Naive thymus-derived CD4-positive, alpha-beta T cell (primary cell): ENCODE measurements around the gene DUOXA1. TPM values are rescaled to one million over a fixed set of nuclear protein-coding genes. Genes with fewer than 3 reads are reported as not detected.
"Not testable (repeated sequence)": the region's sequence is repeated elsewhere in the genome, so short reads cannot be mapped to it uniquely, and the experiment has no call there.

ENCODE experiments used
- ATAC-seq: fragments of 150-1000 bp; cut with Tn5 transposase; 2 replicates; pipeline ENCODE4 v1.10.0; 2021; ENCODE audit warnings: mild to moderate bottlenecking, moderate library complexity
- CTCF ChIA-PET: fragments of 350-600 bp; sonication (Branson Sonifier 250); formaldehyde crosslinking; loops from one replicate; lab custom pipeline; 2021; ENCODE audit warnings: antibody characterized with exemption; lab: Charles Lee
- POLR2A ChIA-PET: fragments of 350-600 bp; sonication (Branson Sonifier 250); formaldehyde crosslinking; loops from one replicate; lab custom pipeline; 2021; ENCODE audit warnings: antibody characterized with exemption, inconsistent platforms; lab: Charles Lee
- DNase-seq, 9 donors: peaks; one replicate each; pipeline versions ENCODE4 v3.0.0 to v3.0.0-alpha.2; 2020 to 2022; ENCODE audit warnings: mixed read lengths in 1 of 9
- H3K27ac ChIP-seq: one replicate; pipeline ENCODE4 v1.7.0; 2013; ENCODE audit warnings: mild to moderate bottlenecking, low read depth, low read length, moderate library complexity
- H3K27me3 ChIP-seq, 2 donors: one replicate each; pipeline ENCODE4 v1.7.0; 2013; ENCODE audit warnings: low read length in 2 of 2, mild to moderate bottlenecking in 2 of 2, moderate library complexity in 2 of 2; ENCODE audit not compliant: control insufficient read depth in 2 of 2, insufficient read depth in 2 of 2
- H3K36me3 ChIP-seq, 3 experiments: 1 replicate in 2 of 3; 2 replicates in 1 of 3; pipeline ENCODE4 v1.7.0; 2013; ENCODE audit warnings: low read length in 3 of 3, mild to moderate bottlenecking in 3 of 3, moderate library complexity in 1 of 3; ENCODE audit not compliant: insufficient read depth in 3 of 3, control insufficient read depth in 2 of 3
- H3K4me1 ChIP-seq, 2 donors: one replicate each; pipeline ENCODE4 v1.7.0; 2013; ENCODE audit warnings: low read length in 2 of 2, mild to moderate bottlenecking in 2 of 2, moderate library complexity in 1 of 2; ENCODE audit not compliant: control insufficient read depth in 2 of 2, insufficient read depth in 2 of 2
- H3K4me3 ChIP-seq: 2 replicates; pipeline ENCODE4 v1.7.0; 2013; ENCODE audit warnings: mild to moderate bottlenecking, low read length
- H3K9me3 ChIP-seq, 3 experiments: 1 replicate in 2 of 3; 2 replicates in 1 of 3; pipeline ENCODE4 v1.7.0; 2013; ENCODE audit warnings: low read length in 3 of 3; ENCODE audit not compliant: control insufficient read depth in 2 of 3
- H3K27ac Mint-ChIP-seq, 9 donors: one replicate each; pipeline ENCODE4 v1.8.0; 2020 to 2022; ENCODE audit warnings: mixed read lengths in 9 of 9, mild to moderate bottlenecking in 8 of 9, moderate library complexity in 5 of 9, inconsistent platforms in 2 of 9
- H3K27me3 Mint-ChIP-seq, 5 donors: one replicate each; pipeline ENCODE4 v1.8.0; 2021 to 2022; ENCODE audit warnings: mixed read lengths in 5 of 5, mild to moderate bottlenecking in 1 of 5
- H3K36me3 Mint-ChIP-seq, 5 donors: one replicate each; pipeline ENCODE4 v1.8.0; 2020 to 2022; ENCODE audit warnings: mixed read lengths in 5 of 5, mild to moderate bottlenecking in 3 of 5, inconsistent platforms in 1 of 5
- H3K4me1 Mint-ChIP-seq, 7 donors: one replicate each; pipeline ENCODE4 v1.8.0; 2020 to 2022; ENCODE audit warnings: mixed read lengths in 7 of 7, mild to moderate bottlenecking in 3 of 7, inconsistent platforms in 1 of 7
- H3K4me3 Mint-ChIP-seq, 10 donors: one replicate each; pipeline ENCODE4 v1.8.0; 2020 to 2022; ENCODE audit warnings: mild to moderate bottlenecking in 10 of 10, mixed read lengths in 10 of 10, moderate library complexity in 6 of 10, inconsistent platforms in 2 of 10
- H3K9me3 Mint-ChIP-seq, 11 donors: one replicate each; pipeline ENCODE4 v1.8.0; 2020 to 2022; ENCODE audit warnings: mixed read lengths in 11 of 11, mild to moderate bottlenecking in 4 of 11, inconsistent platforms in 1 of 11, moderate library complexity in 1 of 11
- intact Hi-C, 2 donors: fragments of 100-400 bp; cut with micrococcal nuclease; formaldehyde crosslinking; loops; one replicate each; pipeline ENCODE4 v1.15.1; 2023
- polyA plus RNA-seq, 2 donors: library from polyadenylated mRNA; unstranded; fragments of 300-500 nt; fragmentation: Illumina TruSeq; gene quantifications; one replicate each; pipeline ENCODE4 v1.2.3, GENCODE V29; 2021
- total RNA-seq, 6 experiments: library from RNA in 5 of 6; stranded (reverse) in 5 of 6; gene quantifications; 1 replicate in 5 of 6; 2 replicates in 1 of 6; pipeline ENCODE4 v1.2.3 and lab custom pipeline; 2021 to 2026

Gene DUOXA1
- total and polyA plus RNA-seq, 7 experiments from 2014 or later: 0.22 to 0.51 (median 0.49) TPM; not detected in 4

DNA sequence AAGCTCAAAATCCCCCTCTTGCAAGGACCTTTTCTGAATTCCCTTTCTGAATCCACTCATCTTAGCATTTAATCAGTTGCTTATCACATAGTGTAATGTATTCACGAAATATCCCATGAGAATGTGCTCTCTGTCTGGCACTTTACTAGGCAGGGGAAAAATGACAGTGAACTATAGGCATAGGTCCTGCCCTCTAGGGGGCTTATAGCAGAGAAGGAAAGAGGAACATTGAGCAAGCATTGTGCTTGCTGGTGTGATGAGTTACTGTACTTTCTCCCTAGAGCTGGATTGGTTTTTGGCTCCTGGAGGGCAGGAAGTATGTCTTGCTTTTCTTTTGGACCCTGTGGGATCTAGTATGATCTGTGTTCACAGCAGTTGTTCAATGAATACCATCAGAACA is 42.2 kb downstream of the DUOXA1 start:
- Mint-ChIP-seq H3K4me3 (no peak overlapping the region), H3K4me1 (no peaks in the 10 kb centered on the region), H3K36me3 (no peaks in the 10 kb centered on the region), H3K27me3 (peaks cover 13 to 49% (median 42%) of the 10 kb centered on the region in 5 donors), H3K27ac (no peak overlapping the region), H3K9me3 (peaks cover 0 to 2% (median 0%) of the 10 kb centered on the region in 11 donors)
- H3K9me3 ChIP-seq: no peaks in the 10 kb centered on the region
- ATAC-seq: no peak
- H3K36me3 ChIP-seq: no peaks in the 10 kb centered on the region
- no peaks in the 10 kb centered on the region for H3K4me1 ChIP-seq
- intact Hi-C loops: no loop called here
- H3K4me3 ChIP-seq: no peak overlapping the region
- ChIA-PET POLR2A (no interaction called here), CTCF (no interaction called here)
- no peaks in the 10 kb centered on the region for H3K27me3 ChIP-seq
- H3K27ac ChIP-seq: no peak overlapping the region
- no peak for DNase-seq

DNA sequence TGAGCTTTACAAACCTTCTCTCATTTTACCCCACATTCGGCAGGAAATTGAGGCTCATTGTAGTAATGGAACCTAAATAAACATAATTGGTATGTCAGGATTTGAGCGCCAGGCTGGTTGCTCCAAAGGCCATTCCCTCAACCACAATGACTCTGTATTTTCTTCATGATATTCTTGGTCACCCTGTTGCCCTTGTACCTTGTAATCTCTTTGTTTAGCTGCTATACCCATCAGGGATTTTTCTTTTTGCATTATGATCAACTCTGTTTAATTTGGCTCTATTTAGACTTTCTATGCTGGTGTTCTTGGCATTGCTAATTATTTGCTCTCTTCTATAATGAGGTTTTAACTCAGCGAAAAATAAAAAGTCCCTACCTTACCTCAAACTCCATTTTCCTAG is 45.5 kb downstream of the DUOXA1 start:
- Histone ChIP-seq H3K27ac (no peak overlapping the region), H3K4me3 (no peak overlapping the region), H3K4me1 (no peaks in the 10 kb centered on the region), H3K9me3 (no peaks in the 10 kb centered on the region), H3K36me3 (no peaks in the 10 kb centered on the region), H3K27me3 (no peaks in the 10 kb centered on the region)
- no peaks in the 10 kb centered on the region for H3K4me1 Mint-ChIP-seq
- intact Hi-C loops: no loop called here
- H3K36me3 Mint-ChIP-seq: no peaks in the 10 kb centered on the region
- H3K27ac Mint-ChIP-seq: no peak overlapping the region
- ATAC-seq: no peak
- peaks cover 7 to 33% (median 25%) of the 10 kb centered on the region in 5 donors for H3K27me3 Mint-ChIP-seq
- DNase-seq: no peak
- ChIA-PET POLR2A (no interaction called here), CTCF (no interaction called here)
- no peak overlapping the region for H3K4me3 Mint-ChIP-seq
- no peaks in the 10 kb centered on the region for H3K9me3 Mint-ChIP-seq

DNA sequence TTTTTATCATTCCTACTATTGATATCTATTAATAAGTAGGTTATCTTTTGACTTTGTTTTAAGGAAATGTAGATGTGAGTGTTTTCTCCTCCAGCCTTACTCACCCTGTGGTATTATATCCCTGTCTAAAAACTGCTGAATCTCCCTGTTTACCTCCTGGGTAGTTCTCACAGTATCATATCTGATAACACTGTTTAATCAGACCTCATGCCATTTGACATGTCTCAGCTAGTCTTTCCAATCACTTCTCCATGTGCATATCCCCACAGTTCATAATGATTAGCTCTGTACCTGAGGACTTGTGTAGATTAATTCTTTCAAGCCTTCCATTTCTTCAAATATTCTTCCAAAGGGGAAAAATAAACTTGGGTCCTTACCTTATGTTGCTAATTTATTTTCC is 46.5 kb downstream of the DUOXA1 start:
- H3K4me3 Mint-ChIP-seq: no peak overlapping the region
- no peak for ATAC-seq
- no peaks in the 10 kb centered on the region for H3K36me3 ChIP-seq
- H3K27me3 Mint-ChIP-seq: peaks cover 7 to 33% (median 24%) of the 10 kb centered on the region in 5 donors
- intact Hi-C loops: no loop called here
- H3K4me1 ChIP-seq: no peaks in the 10 kb centered on the region
- DNase-seq: no peak
- ChIA-PET CTCF (no interaction called here), POLR2A (no interaction called here)
- H3K9me3 Mint-ChIP-seq: no peaks in the 10 kb centered on the region
- no peak overlapping the region for H3K27ac Mint-ChIP-seq
- H3K27ac ChIP-seq: no peak overlapping the region
- H3K9me3 ChIP-seq: no peaks in the 10 kb centered on the region
- H3K4me1 Mint-ChIP-seq: no peaks in the 10 kb centered on the region
- H3K36me3 Mint-ChIP-seq: no peaks in the 10 kb centered on the region
- H3K4me3 ChIP-seq: no peak overlapping the region
- H3K27me3 ChIP-seq: no peaks in the 10 kb centered on the region

DNA sequence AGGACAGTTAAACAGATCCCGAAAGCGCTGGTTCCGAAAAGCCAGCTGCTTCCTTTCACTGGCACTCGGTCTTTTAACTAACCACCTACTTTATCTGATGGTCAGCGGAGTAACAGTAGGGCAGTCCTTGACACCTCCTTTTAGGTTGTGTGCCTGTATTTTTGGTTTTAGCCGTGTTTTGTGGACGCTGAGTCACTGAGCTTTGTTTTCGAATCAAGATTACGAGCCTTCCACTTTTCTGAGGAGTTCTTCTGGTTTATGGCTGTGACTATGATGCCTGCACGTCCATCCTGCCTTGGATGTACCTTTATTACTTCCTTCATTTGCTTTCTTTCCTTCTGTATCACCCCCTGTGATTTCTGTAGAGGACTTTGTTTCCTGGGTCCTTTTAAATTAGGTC is 47.3 kb downstream of the DUOXA1 start:
- intact Hi-C loops, H3K36me3 Mint-ChIP-seq, H3K36me3 ChIP-seq, H3K27me3 ChIP-seq, H3K27ac Mint-ChIP-seq, H3K4me3 Mint-ChIP-seq, H3K4me3 ChIP-seq, POLR2A ChIA-PET, H3K4me1 Mint-ChIP-seq, H3K9me3 Mint-ChIP-seq, H3K4me1 ChIP-seq, CTCF ChIA-PET, H3K27ac ChIP-seq, DNase-seq, H3K9me3 ChIP-seq: not testable (repeated sequence)
- H3K27me3 Mint-ChIP-seq: peaks cover 7 to 30% (median 19%) of the 10 kb centered on the region in 5 donors
- ATAC-seq: peak; percentile 51

DNA sequence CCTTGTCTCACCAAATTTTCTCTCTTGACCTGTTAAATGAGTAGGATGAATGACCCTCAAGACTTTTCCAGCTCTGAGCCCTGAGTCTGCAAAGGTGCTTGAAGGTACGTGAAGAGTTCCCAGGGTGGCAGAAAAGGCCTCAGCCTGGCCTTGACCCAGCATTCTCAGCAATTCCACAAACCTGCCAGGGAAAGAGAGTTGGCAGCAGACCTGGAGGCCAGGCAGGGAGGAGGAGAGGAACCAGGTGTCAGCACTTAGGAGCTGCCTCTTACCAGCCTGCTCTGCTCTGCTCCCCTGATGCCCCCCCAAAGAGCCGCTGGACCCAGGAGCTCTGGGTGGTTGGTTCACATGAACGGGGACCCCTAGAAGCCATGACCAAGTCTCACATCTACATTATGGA is 49.1 kb downstream of the DUOXA1 start:
- H3K27me3 ChIP-seq, H3K9me3 Mint-ChIP-seq, H3K4me3 Mint-ChIP-seq, DNase-seq, H3K27ac Mint-ChIP-seq, H3K36me3 ChIP-seq, intact Hi-C loops, H3K27ac ChIP-seq, H3K4me3 ChIP-seq, H3K4me1 ChIP-seq, H3K9me3 ChIP-seq, POLR2A ChIA-PET, CTCF ChIA-PET, H3K36me3 Mint-ChIP-seq, ATAC-seq, H3K4me1 Mint-ChIP-seq: not testable (repeated sequence)
- H3K27me3 Mint-ChIP-seq: peaks cover 0 to 22% (median 14%) of the 10 kb centered on the region in 5 donors

DNA sequence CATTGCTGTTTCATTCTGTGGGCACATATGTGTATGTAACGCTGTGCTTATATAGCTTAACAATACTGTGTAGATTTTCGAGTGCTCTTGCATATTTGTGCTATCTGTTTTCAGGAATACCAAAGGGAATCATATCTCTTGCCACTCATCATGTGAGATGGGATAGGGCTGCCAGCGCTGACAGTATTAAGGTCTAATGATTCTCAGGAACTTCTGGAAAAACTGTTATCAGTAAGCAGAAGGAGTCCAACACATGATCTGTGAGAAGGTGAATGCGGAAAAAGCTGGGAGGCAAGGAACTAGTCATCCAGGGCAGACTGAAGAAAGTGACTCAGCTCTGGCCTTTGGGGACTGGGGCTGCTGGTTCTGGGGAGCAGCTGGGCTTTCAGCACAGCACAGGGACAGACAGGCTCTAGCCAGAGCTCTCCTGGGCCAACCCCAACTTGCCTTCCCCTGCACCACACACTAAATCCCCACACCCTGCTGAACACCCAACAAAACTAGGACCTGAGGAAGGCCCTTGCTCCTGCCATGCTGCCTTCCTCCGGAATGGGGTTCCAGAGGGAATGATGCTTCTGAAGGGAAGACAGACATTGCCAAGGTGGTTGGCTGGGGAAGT is 49.9 kb downstream of the DUOXA1 start:
- H3K27me3 ChIP-seq, H3K4me3 ChIP-seq, H3K36me3 ChIP-seq, H3K9me3 ChIP-seq, H3K9me3 Mint-ChIP-seq, DNase-seq, H3K27ac Mint-ChIP-seq, CTCF ChIA-PET, H3K4me1 Mint-ChIP-seq, ATAC-seq, POLR2A ChIA-PET, intact Hi-C loops, H3K36me3 Mint-ChIP-seq, H3K4me1 ChIP-seq, H3K4me3 Mint-ChIP-seq, H3K27ac ChIP-seq: not testable (repeated sequence)
- peaks cover 0 to 15% (median 10%) of the 10 kb centered on the region in 5 donors for H3K27me3 Mint-ChIP-seq

DNA sequence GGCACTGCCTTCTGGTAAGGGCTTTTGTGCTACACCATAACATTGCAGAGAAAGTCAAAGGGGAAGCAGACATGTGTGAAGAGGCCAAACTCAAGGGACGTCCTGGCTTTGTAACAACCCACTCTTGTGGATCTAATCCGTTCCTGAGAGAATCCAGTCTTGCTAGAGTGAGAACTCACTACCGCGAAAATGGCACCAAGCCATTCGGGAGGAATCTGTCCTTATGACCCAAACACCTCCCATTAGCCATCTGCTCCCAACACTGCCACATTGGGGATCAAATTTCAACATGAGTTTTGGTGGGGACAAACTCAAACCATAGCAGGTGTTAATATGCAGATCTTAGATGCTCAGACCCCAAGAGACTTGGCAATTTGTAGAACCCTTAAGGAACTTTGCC is 50.5 kb downstream of the DUOXA1 start:
- H3K4me3 Mint-ChIP-seq, H3K4me3 ChIP-seq, intact Hi-C loops, ATAC-seq, H3K27me3 ChIP-seq, H3K4me1 Mint-ChIP-seq, H3K9me3 ChIP-seq, H3K36me3 ChIP-seq, CTCF ChIA-PET, H3K27ac Mint-ChIP-seq, H3K27ac ChIP-seq, H3K9me3 Mint-ChIP-seq, POLR2A ChIA-PET, DNase-seq, H3K4me1 ChIP-seq, H3K36me3 Mint-ChIP-seq: not testable (repeated sequence)
- H3K27me3 Mint-ChIP-seq: peaks cover 0 to 12% (median 10%) of the 10 kb centered on the region in 5 donors
